Measurements from ENCODE around the gene TMEM9. TPM values are rescaled to one million over a fixed set of nuclear protein-coding genes. Genes with fewer than 3 reads are reported as not detected.

Gene TMEM9
- total RNA-seq, 2 experiments from 2014 or later, result 16.8 to 19.8 TPM

- Mint-ChIP-seq H3K4me1 (peaks cover 6% of the 10 kb centered on the region), H3K9me3 (no peaks in the 10 kb centered on the region), H3K4me3 (peak overlapping the region; percentile 77), H3K27me3 (peaks cover 25% of the 10 kb centered on the region), H3K27ac (no peak overlapping the region), H3K36me3 (ENCODE audit: low read depth) (no peaks in the 10 kb centered on the region)
- CTCF ChIA-PET, result interaction anchor here (0.6 to 3.1 kb wide), 15 partner anchors 9 to 806 kb away, joined by 3 to 22 read pairs (median 4); partner anchors contain the start of gene DDX59
- POLR2A ChIA-PET, result interaction anchor here (0.9 to 1.3 kb wide), 3 partner anchors 27 to 444 kb away, joined by 3 to 4 read pairs (median 3); partner anchors contain the start of gene DDX59
- no peak for DNase-seq
Measured at GRCh38 chr1:201113451-201114244, 40.6 kb downstream of the TMEM9 start.

GRCh38 chr1:201112926-201113325 is 41.3 kb downstream of the TMEM9 start:
- no peak for DNase-seq
- no peak overlapping the region for H3K4me3 Mint-ChIP-seq

GRCh38 chr1:201112173-201112731 is 42.0 kb downstream of the TMEM9 start, which contains the start of gene CACNA1S:
CACNA1S (minus strand) TSS chr1:201112426; CDS start chr1:201112339, 87 bp downstream.
- H3K4me3 Mint-ChIP-seq, result no peak within 1 kb of the TSS
- peaks cover 6% of the 10 kb centered on the region for H3K4me1 Mint-ChIP-seq
- H3K9me3 Mint-ChIP-seq, result no peaks in the 10 kb centered on the region
- POLR2A ChIA-PET, result no interaction called here
- no peak for DNase-seq
- H3K27ac Mint-ChIP-seq, result no peak within 1 kb of the TSS
- CTCF ChIA-PET, result no interaction called here
- no peaks in the 10 kb centered on the region for H3K36me3 Mint-ChIP-seq (ENCODE audit: low read depth)
- peaks cover 21% of the 10 kb centered on the region for H3K27me3 Mint-ChIP-seq

More at GRCh38 chr1:201112926-201113325, 41.3 kb downstream of the TMEM9 start:
- H3K4me1 Mint-ChIP-seq, result peaks cover 6% of the 10 kb centered on the region
- CTCF ChIA-PET, result interaction anchor here (0.7 to 3.1 kb wide), 7 partner anchors 9 to 485 kb away, joined by 3 to 22 read pairs (median 6); no protein-coding TSS in a partner anchor
- POLR2A ChIA-PET, result no interaction called here
- peaks cover 22% of the 10 kb centered on the region for H3K27me3 Mint-ChIP-seq
- H3K27ac Mint-ChIP-seq, result no peak overlapping the region
- no peaks in the 10 kb centered on the region for H3K36me3 Mint-ChIP-seq (ENCODE audit: low read depth)
- no peaks in the 10 kb centered on the region for H3K9me3 Mint-ChIP-seq

GRCh38 chr1:201111672-201112071 is 42.6 kb downstream of the TMEM9 start:
- Mint-ChIP-seq H3K9me3 (no peaks in the 10 kb centered on the region), H3K4me1 (peaks cover 6% of the 10 kb centered on the region), H3K27ac (no peak overlapping the region), H3K27me3 (peaks cover 21% of the 10 kb centered on the region), H3K4me3 (no peak overlapping the region), H3K36me3 (ENCODE audit: low read depth) (no peaks in the 10 kb centered on the region)
- CTCF ChIA-PET, result no interaction called here
- POLR2A ChIA-PET, result no interaction called here
- no peak for DNase-seq

- CTCF ChIA-PET, result no interaction called here
- no peaks in the 10 kb centered on the region for H3K9me3 Mint-ChIP-seq
Measured at GRCh38 chr1:201111156-201111555, 43.1 kb downstream of the TMEM9 start.

GRCh38 chr1:201110616-201111015 is 43.7 kb downstream of the TMEM9 start:
- POLR2A ChIA-PET, result no interaction called here

More at GRCh38 chr1:201111156-201111555, 43.1 kb downstream of the TMEM9 start:
- H3K4me1 Mint-ChIP-seq, result peaks cover 6% of the 10 kb centered on the region
- no peak overlapping the region for H3K4me3 Mint-ChIP-seq
- no peak for DNase-seq
- H3K36me3 Mint-ChIP-seq (ENCODE audit: low read depth), result no peaks in the 10 kb centered on the region
- H3K27ac Mint-ChIP-seq, result no peak overlapping the region
- POLR2A ChIA-PET, result no interaction called here
- peaks cover 16% of the 10 kb centered on the region for H3K27me3 Mint-ChIP-seq

GRCh38 chr1:201110138-201110537 is 44.1 kb downstream of the TMEM9 start:
- POLR2A ChIA-PET, result no interaction called here
- H3K36me3 Mint-ChIP-seq (ENCODE audit: low read depth), result no peaks in the 10 kb centered on the region
- peaks cover 6% of the 10 kb centered on the region for H3K4me1 Mint-ChIP-seq
- no peaks in the 10 kb centered on the region for H3K9me3 Mint-ChIP-seq
- CTCF ChIA-PET, result no interaction called here
- no peak overlapping the region for H3K4me3 Mint-ChIP-seq
- peaks cover 15% of the 10 kb centered on the region for H3K27me3 Mint-ChIP-seq
- DNase-seq, result no peak
- H3K27ac Mint-ChIP-seq, result no peak overlapping the region

More at GRCh38 chr1:201110616-201111015, 43.7 kb downstream of the TMEM9 start:
- Mint-ChIP-seq H3K9me3 (no peaks in the 10 kb centered on the region), H3K27me3 (peaks cover 15% of the 10 kb centered on the region), H3K4me1 (peaks cover 6% of the 10 kb centered on the region), H3K27ac (no peak overlapping the region), H3K36me3 (ENCODE audit: low read depth) (no peaks in the 10 kb centered on the region), H3K4me3 (no peak overlapping the region)
- DNase-seq, result no peak
- CTCF ChIA-PET, result no interaction called here

GRCh38 chr1:201109651-201110050 is 44.6 kb downstream of the TMEM9 start:
- DNase-seq, result no peak
- Mint-ChIP-seq H3K27me3 (peaks cover 13% of the 10 kb centered on the region), H3K4me3 (no peak overlapping the region), H3K9me3 (no peaks in the 10 kb centered on the region), H3K36me3 (ENCODE audit: low read depth) (no peaks in the 10 kb centered on the region), H3K27ac (no peak overlapping the region), H3K4me1 (peaks cover 4% of the 10 kb centered on the region)
- POLR2A ChIA-PET, result no interaction called here
- CTCF ChIA-PET, result no interaction called here

- Mint-ChIP-seq H3K36me3 (ENCODE audit: low read depth) (no peaks in the 10 kb centered on the region), H3K9me3 (no peaks in the 10 kb centered on the region), H3K27me3 (peaks cover 8% of the 10 kb centered on the region), H3K4me3 (no peak overlapping the region), H3K4me1 (no peaks in the 10 kb centered on the region), H3K27ac (no peak overlapping the region)
- ChIA-PET POLR2A (no interaction called here), CTCF (interaction anchor here (1.5 kb wide), 1 partner anchor 11 kb away, joined by 4 read pairs; no protein-coding TSS in a partner anchor)
- DNase-seq, result no peak
Measured at GRCh38 chr1:201108614-201109013, 45.7 kb downstream of the TMEM9 start.

- H3K4me1 Mint-ChIP-seq, result no peaks in the 10 kb centered on the region
- H3K9me3 Mint-ChIP-seq, result no peaks in the 10 kb centered on the region
- peaks cover 3% of the 10 kb centered on the region for H3K27me3 Mint-ChIP-seq
- DNase-seq, result no peak
- no peak overlapping the region for H3K27ac Mint-ChIP-seq
- no peak overlapping the region for H3K4me3 Mint-ChIP-seq
- H3K36me3 Mint-ChIP-seq (ENCODE audit: low read depth), result no peaks in the 10 kb centered on the region
- POLR2A ChIA-PET, result no interaction called here
- CTCF ChIA-PET, result no interaction called here
Measured at GRCh38 chr1:201105688-201106087, 48.6 kb downstream of the TMEM9 start.

- Mint-ChIP-seq H3K27me3 (peaks cover 3% of the 10 kb centered on the region), H3K4me1 (no peaks in the 10 kb centered on the region), H3K27ac (no peak overlapping the region), H3K36me3 (ENCODE audit: low read depth) (no peaks in the 10 kb centered on the region), H3K9me3 (no peaks in the 10 kb centered on the region), H3K4me3 (no peak overlapping the region)
- DNase-seq, result no peak
- ChIA-PET CTCF (interaction anchor here (1.1 kb wide), 1 partner anchor 9 kb away, joined by 3 read pairs; no protein-coding TSS in a partner anchor), POLR2A (no interaction called here)
Measured at GRCh38 chr1:201104141-201104540, 50.1 kb downstream of the TMEM9 start.

GRCh38 chr1:201103666-201104065 is 50.6 kb downstream of the TMEM9 start:
- Mint-ChIP-seq H3K9me3 (no peaks in the 10 kb centered on the region), H3K27ac (no peak overlapping the region), H3K4me1 (no peaks in the 10 kb centered on the region), H3K36me3 (ENCODE audit: low read depth) (no peaks in the 10 kb centered on the region), H3K27me3 (peaks cover 3% of the 10 kb centered on the region), H3K4me3 (no peak overlapping the region)
- CTCF ChIA-PET, result interaction anchor here (1.1 kb wide), 1 partner anchor 10 kb away, joined by 3 read pairs; no protein-coding TSS in a partner anchor
- no peak for DNase-seq
- POLR2A ChIA-PET, result no interaction called here

- CTCF ChIA-PET, result interaction anchor here (1.2 kb wide), 1 partner anchor 19 kb away, joined by 5 read pairs; no protein-coding TSS in a partner anchor
- POLR2A ChIA-PET, result no interaction called here
- Mint-ChIP-seq H3K4me3 (no peak overlapping the region), H3K4me1 (no peaks in the 10 kb centered on the region), H3K27ac (no peak overlapping the region), H3K36me3 (ENCODE audit: low read depth) (no peaks in the 10 kb centered on the region), H3K9me3 (no peaks in the 10 kb centered on the region), H3K27me3 (peaks cover 9% of the 10 kb centered on the region)
- no peak for DNase-seq
Measured at GRCh38 chr1:201100169-201100930, 53.9 kb downstream of the TMEM9 start.
